Left cardiac atrium (tissue), 4 donors: ENCODE measurements around the gene CACNA2D3. TPM values are rescaled to one million over a fixed set of nuclear protein-coding genes. Genes with fewer than 3 reads are reported as not detected.
"Not testable (repeated sequence)": the region's sequence is repeated elsewhere in the genome, so short reads cannot be mapped to it uniquely, and the experiment has no call there.

Source experiments
- ATAC-seq, 2 donors: fragments of 200-7000 bp; cut with Tn5 transposase; one replicate each; pipeline ENCODE4 v1.9.1; 2020; ENCODE audit warnings: mild to moderate bottlenecking in 2 of 2, moderate library complexity in 2 of 2
- DNase-seq: peaks from one replicate; pipeline ENCODE4 v3.0.0-alpha.2; 2020
- intact Hi-C, 2 donors: fragments of 100-400 bp; cut with DNase I; formaldehyde crosslinking; loops; one replicate each; pipeline versions ENCODE4 v1.14.1 to v1.15.1; 2022 to 2023
- long read RNA-seq: library from polyadenylated mRNA; unstranded; transcript quantifications from one replicate; pipeline ENCODE4 v2.0.0, GENCODE V29; 2021
- total RNA-seq, 2 donors: library from RNA; stranded (reverse); fragmentation: NEBNext Ultra II Directional; extraction: Animal tissue kit (Norgen Biotek cat#: 25700); gene quantifications; one replicate each; pipeline ENCODE4 v1.2.1, GENCODE V29; 2021
- donor health status: DM: no; HTN: yes; CAD: no.
- donor health status: DM: no; HTN: yes; CAD: no; lungs with severe emphysema.
- donor health status: DM: yes; HTN: yes; CAD: no.
- donor health status: Dilated cardiomyopathy.

CACNA2D3 gene
- 10 to 100 TPM; 17.3 to 24.2 TPM for total RNA-seq
- long read RNA-seq, partial matches to known transcripts, result 0 of 2 reads
- long read RNA-seq, other reads (novel, unspliced or antisense), result 2 of 2 reads

DNA sequence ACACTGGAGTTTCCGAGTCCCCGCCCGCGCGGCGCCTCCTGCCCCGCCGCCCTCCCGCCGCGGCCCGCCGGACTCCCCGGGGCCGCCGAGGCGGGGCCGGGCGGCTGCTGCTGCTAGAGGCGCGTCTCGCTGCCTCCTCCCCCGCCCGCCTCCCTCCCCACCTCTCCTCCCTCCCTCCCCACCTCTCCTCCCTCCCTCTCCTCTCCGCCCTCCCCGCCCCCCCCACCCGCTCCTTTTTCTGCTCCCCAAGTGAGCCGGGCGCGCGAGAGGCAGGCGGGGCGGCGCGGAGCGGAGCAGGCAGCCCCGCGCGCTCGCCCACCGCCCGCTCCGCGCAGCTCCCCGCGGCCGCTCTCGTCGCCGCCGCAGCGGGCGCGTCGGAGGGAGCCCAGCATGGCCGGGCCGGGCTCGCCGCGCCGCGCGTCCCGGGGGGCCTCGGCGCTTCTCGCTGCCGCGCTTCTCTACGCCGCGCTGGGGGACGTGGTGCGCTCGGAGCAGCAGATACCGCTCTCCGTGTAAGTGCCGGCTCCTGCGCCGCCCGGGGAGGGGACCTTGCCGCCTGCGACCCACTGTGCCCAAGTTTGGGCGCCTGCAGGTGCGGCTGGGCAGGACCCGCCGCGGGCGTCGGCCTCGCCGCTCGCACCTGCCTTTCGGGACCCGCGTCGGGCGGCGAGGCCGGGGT lies at the start of gene CACNA2D3:
Gene CACNA2D3, plus strand, starts transcription at position 229 of the 679 bp plus-strand sequence.
- peak; percentile 88 to 89 for ATAC-seq
- DNase-seq, result peak; percentile 65
- intact Hi-C loops, result loop anchor here in 1 of 2 donors (10.0 kb wide), 1 partner anchor 178 kb away; no protein-coding TSS in a partner anchor

DNA sequence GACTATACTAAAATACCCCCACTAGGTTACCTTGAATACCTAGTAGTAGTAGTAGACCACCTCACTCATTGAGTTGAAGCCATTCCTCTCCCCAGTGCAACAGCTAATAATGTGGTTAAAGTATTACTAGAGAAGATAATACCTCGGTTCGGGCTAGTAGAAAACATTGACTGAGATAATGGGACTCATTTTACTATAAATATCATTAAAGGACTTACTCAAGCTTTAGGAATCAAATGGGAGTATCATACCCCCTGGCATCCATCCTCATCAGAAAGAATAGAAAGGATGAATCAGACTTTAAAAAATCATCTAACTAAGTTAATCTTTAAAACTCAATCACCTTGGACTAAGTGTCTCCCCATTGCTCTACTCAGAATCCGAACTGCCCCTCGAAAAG lies 49.0 kb upstream of the CACNA2D3 start:
- DNase-seq, result no peak
- ATAC-seq, result no peak
- intact Hi-C loops, result no loop called here

DNA sequence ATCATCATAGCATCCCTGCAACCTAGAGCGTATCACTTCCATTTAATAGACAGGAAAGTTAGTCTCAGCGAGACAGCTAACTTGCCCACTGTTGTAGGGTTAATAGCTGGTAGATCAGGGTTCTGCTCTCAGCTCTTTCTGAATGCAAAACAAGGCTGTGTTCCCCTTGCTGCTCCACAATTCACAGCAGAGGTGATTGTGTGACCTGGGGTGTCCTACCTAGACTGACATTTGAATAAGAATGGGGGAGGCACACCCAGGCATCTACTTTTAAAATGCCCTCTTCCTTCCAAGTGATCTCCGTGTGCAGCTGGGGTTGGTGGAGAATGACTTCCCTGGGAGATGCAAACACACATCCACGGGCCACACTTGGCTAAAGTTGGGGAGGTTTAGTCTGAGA lies 43.0 kb upstream of the CACNA2D3 start:
- intact Hi-C loops, result no loop called here
- DNase-seq (no peak), ATAC-seq (no peak)

DNA sequence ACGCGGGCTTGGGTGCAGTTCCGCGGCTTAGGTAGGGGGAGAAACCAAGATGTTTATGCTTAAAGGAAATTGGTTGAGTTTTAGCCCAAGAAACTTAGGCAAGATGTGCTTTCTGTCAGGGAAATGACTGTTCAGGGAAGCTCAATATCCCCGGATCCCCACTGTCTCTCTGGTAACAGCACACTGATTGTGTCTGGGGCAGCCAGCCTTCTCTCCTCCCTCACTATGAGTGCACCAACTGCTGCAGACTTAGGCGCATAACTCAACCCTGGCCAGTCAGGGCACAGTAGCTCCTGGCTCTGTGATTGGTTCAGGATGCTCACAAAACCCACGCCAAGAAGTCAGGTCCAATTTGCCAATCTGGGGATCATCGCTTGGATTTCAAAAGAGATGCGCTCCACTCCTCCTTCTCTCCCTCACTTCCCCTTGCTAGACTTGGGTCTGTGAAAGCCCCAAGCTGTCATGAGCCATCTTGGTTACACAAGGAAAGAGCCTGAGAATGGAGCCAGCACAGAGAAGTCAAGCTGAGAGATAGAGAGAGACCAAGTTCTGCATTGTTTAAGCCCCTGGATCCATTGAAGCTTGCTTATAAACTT lies 42.5 kb upstream of the CACNA2D3 start:
- intact Hi-C loops, result no loop called here
- DNase-seq (no peak), ATAC-seq (no peak)

DNA sequence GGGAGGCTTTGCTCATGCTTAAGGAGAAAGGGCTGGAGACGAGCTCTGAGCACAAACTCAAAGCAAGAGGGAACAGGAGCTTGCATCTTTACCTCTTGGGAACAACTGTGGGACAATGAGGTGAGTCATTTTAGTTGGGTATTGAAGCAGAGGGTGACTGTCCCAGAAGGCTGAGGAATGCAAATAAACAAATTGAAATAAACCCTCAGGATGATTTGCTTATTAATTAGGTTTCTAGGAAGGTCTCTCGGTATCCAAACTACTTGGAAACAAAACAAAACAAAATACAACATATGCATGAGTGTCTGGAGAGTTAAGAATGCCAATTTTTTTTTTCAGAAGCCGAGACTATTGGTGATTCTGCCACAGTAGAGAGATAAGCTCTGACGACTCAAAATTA lies 38.4 kb upstream of the CACNA2D3 start:
- DNase-seq (no peak), ATAC-seq (no peak)
- intact Hi-C loops, result no loop called here

DNA sequence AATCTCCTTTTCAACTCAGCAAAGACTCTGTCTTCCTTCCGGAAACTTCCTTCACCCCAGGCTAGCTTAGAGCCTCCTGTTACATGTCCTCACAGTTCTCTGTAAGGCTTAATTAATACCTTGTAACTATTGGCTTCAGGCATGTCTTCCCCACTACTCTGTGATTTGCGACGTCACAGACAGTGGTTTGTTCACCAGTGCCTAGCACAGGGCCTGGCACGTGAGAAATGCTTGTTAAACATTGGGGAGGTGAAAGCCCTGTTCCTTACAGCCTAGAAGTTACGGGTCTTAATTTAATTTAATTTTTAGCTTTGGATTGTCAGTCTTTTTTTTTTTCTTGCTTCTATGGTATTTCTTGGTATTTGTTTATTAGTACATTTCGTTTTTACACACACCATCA lies 36.4 kb upstream of the CACNA2D3 start:
- intact Hi-C loops, result no loop called here
- no peak for ATAC-seq
- DNase-seq, result no peak

DNA sequence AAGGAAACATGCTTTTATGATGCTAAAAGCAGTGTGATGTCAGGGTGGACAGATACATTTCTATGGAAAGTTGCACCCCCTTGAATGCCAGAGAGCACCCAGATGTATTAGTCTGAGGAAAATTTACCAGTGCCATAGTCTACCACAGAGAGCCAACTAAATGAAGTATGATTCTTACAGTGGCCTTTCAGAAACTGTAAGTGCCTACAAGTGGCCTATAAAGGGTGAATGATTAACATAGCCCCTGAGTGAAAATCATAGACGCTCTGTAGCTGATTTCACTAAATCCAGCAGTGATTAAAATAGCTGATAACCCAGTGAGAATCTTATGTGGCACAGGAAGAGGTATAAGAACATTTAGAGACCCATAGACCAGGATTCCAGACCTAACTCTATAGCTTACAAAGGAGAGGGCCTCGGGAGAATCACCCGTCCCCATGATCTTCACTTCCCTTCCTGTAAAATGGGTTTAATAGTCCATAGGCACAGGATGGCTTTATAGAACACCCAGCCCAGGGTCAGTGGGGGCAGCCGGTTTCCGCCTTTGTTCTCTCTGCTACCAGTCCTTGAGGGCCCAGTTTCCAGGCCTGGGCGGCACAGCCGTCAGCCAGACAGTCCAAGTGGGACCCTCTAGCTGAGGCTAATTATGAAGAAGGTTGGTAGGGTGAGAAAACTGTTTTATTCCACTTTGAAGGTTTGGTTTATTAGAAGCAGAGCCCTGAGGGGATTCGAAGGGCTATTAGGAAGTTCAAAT lies 35.5 kb upstream of the CACNA2D3 start:
- ATAC-seq (no peak), DNase-seq (no peak)
- intact Hi-C loops, result no loop called here

DNA sequence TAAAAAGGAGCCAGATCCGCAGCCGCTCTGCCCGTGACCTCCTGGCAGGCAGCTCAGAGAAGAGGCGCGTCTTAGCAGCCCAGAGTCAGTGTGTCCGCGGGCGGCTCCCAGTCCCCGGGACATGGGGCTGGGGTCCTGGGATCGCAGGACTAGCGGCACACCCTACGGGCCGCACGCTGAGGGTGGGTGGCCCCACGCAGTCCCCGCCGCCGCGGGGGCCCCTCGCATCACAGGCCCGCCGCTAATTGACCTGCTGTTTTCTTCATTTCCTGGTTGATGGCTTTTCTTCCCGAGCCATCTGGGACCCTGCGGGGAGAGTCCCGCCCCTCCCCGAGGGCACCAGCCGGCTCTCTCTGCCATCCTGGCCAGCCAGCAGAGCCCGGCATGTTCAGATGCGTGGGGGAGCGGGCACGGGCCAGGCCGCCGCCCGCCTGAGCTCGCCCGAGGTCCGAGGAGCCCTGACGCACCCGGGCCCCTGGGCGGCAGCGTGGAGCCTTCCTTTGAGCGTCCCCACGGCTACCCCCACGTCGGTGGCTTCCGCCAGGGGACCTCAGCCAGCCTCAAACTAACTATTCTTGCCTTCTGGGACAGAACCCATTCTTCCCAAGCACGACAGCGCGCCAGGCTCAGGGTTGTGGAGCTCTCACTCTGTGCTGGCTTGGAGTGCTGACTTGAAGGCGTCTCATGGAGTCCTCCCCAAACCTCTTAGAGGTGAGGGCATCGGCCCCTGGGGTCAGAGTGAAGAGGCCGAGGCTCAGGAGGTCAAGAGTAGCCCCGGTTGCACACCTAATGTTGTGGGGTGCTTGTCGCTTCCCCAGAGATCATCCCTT lies 34.6 kb upstream of the CACNA2D3 start:
- DNase-seq, result peak; percentile 29
- ATAC-seq, result peak; percentile 50 to 95
- intact Hi-C loops, result no loop called here

DNA sequence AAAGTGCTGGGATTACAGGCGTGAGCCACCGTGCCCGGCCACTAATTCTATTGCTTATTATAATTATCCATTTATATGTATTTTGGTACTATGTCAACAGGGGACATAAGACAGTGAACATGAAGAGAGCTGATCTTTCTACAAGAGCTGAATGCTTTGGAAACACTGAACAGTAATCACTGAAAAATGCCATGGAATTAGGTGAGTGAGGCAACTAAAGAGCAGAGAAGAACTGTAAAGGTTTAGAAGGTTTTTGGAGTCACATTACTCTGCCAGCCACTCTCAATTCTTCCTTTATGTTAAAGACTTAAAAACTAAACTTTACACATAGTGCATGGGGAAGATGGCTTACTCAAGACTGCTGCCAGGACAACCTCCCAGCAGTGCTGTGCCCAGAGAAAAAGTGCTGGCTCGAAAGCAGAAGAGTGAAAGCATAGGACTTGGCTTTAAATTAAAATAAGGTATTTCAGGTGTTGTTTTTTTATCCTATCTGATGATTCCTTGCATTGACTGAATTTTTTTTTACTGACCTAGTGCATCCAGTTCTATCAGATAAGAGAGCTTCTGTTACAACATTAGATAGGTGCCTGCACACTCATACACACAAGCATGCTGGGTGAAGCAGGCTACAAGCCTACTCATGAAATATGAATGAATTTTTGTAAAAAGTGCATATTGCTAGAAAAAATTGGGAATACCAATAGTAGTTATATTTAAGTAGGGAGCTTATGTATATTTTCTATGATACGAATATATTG lies 28.7 kb upstream of the CACNA2D3 start:
- no peak for ATAC-seq
- intact Hi-C loops, result no loop called here
- no peak for DNase-seq

DNA sequence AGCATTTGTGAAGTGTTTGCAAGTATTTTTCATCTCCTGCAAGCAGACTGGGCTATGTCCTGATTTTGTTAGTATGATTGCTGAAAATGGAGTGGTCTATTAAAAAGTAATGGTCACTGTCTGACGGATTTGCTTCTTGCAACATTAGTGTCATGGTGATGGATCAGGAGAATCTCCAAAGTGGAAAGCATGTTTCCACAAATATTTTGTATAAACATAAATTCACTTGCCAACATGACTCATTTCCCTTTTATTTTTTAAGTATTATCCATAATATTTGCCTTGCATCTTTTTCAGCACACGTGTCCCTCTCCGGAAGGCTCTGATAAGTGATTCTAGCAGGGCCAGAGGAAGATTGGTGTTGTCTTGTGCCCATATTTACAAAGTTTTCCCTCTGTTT lies 27.4 kb upstream of the CACNA2D3 start:
- ATAC-seq, result no peak
- intact Hi-C loops, result no loop called here
- no peak for DNase-seq

DNA sequence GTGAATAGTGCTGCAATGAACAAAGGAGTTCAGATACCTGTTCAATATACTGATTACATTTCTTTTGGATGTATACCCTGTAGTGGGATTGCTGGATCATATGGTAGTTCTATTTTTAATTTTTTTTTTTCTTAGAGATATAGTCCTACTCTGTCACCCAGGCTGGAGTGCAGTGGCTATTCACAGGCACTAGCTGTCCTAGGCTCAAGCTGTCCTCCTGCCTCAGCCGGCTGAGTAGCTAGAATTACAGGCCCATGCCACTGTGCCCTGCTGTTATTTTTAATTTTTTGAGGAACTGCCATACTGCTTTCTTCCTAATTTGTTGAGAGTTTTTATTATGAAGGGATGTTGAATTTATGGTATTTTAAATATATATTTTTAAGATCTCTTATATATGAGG lies 23.0 kb upstream of the CACNA2D3 start:
- no peak for DNase-seq
- intact Hi-C loops, result no loop called here
- ATAC-seq, result no peak

DNA sequence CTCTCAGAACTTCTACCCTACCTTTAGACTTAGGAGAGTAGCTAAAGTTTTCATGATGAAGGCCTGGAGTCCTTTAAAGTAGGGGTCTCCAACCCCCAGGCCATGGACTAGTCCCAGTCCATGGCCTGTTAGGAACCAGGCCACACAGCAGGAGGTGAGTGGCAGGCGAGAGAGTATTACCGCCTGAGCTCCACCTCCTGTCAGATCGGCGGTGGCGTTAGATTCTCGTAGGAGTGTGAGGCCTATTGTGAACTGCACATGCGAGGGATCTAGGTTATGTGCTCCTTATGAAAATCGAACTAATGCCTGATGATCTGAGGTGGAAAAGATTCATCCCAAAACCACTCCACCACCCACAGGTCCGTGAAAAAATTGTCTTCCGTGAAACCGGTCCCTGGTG lies 18.3 kb upstream of the CACNA2D3 start:
- no peak for ATAC-seq
- intact Hi-C loops, result no loop called here
- DNase-seq, result no peak

DNA sequence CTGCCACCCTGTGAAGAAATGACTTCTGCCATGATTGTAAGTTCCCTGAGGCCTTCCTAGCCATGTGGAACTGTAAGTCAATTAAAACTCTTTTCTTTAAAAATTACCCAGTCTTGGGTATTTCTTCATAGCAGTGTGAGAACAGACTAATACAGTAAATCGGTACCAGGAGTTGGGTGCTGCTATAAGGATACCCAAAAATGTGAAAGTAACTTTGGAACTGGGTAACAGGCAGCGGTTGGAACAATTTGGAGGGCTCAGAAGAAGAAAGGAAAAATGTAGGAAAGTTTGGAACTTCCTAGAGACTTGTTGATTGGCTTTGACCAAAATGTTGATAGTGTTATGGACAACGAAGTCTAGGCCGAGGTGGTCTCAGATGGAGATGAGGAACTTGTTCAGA lies 6.2 kb upstream of the CACNA2D3 start:
- ATAC-seq, DNase-seq, intact Hi-C loops: not testable (repeated sequence)

DNA sequence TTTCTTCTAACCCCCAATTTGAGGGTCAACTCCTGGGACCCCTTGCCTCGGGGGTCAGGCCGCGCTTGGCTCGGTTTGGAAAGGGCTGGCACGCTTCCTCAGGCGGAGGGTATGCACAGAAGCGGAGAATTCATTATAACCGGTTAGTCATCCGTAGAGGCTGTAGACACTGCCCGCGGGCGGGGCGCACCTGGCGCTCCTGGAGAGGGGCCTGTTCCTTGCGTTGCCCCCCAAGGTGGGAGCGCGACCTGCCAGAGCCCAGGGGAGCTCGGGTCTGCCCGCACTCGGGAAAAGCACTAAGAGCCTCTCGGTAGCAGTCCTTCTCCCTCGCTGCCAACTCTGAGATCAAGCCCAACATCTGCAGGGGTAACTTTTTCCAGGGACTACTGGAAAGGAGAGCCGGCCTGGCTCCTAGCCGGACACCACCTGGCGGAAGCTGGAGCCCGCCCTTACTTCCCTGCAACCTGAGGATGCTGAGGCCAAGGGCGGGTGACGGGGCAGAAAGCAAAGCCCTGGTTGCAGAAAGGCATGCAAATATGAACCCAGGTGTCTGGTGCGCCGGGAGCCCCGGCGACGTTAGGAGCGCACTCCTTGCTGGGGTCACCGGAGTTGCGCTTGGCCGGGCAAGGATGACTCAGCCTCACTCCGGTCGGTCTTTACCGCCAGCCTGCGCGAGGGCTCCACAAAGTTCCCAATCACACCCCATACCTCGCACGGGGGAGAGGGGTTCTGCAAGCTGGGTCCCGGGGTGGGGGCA lies 1.5 kb upstream of the CACNA2D3 start:
- ATAC-seq (peak in 1 of 2 donors; percentile 49), DNase-seq (no peak)
- intact Hi-C loops, result loop anchor here in 1 of 2 donors (10.0 kb wide), 1 partner anchor 176 kb away; no protein-coding TSS in a partner anchor

DNA sequence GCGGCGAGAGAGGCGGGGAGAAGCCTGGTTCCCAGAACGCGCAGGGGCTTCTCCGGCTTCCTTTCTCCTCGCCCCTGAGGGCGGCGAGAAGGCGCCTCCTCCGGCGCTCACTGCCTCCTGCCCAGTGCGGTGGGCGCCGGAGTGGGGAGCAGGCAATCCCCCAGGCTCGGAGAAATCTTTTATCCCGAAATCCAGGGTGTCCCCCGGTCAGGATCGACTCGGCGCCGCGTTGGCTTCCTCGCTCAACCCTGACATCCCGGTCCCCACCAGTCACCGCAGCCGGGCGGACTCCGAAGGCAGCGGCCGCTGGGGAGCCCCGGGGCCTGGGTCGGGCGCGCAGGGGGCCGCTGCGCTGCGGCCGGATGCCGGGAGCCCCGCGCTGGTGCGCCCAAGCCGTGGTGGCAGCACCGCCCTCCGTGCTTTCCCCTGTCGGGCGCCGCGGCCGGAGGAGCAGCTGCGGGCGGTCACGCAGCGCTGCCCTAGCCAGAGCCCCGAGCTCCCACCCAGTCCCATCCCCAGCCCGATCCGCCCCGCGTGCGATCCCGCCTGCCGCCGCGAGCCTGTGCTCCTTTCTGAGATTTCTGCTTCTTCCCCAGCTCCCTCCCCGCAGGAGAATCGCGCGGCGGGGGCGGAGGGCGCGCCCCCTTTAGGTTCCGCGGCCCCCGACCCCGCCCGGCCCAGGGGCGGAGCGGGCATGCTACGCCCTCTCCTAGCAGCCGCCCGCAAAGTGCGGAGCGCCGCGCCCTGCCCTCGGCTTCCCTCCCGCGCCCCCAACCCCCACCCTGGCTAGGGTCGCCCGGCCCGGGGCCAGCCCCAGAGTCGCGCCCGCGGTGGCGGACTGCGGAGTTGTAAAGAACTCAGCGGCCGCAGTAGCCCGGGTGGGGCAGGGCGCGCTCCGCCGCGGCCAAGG lies 683 bp upstream of the CACNA2D3 start:
- no peak for DNase-seq
- peak; percentile 67 to 72 for ATAC-seq
- intact Hi-C loops, result loop anchor here in 1 of 2 donors (10.0 kb wide), 1 partner anchor 177 kb away; no protein-coding TSS in a partner anchor

DNA sequence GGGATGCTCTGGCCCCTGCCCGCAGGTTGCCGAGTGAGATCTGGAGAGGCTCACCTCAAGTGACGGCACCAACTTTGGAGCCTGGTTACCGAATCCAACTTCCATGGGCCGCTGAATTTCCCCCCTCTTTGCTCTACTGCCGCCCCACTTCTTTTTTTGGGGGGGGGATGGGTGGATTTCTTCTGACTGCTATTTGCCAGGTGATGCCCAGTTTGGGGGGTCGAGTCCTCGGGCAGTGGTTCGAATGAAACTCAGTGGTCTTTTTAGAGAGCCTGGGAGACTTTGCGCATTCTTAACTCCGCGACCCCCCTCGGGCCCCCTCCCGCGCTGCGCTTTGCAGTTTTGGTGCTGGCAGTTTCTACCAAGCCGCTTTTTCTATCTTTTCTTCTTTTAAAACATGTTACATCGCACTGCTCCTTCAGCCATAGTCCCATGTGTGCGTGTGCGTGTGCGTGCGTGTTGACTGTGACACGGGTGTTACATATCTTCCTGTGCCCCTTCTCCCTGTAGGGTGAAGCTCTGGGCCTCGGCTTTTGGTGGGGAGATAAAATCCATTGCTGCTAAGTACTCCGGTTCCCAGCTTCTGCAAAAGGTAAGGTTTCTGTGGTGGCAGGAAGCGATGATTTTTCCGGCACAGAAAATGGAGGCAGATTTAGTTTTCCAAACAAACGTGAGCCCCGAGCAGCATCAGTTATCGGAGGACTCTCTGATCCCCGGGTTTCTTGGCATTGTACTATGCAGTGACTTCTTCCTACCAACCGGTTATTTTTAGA lies 837 bp downstream of the CACNA2D3 start:
- ATAC-seq (no peak), DNase-seq (no peak)
- intact Hi-C loops, result loop anchor here in 1 of 2 donors (10.0 kb wide), 1 partner anchor 178 kb away; no protein-coding TSS in a partner anchor
